GM12873 (cell line): Measurements from ENCODE around the gene C1QTNF9B.
"Not testable (repeated sequence)": the region's sequence is repeated elsewhere in the genome, so short reads cannot be mapped to it uniquely, and the experiment has no call there.

ENCODE experiments used
- CTCF ChIP-seq: IDR thresholded peaks from 2 replicates; pipeline ENCODE4 v1.5.1; 2012; ENCODE audit warnings: low read depth, mild to moderate bottlenecking, moderate library complexity, low read length, control low read depth; ENCODE audit not compliant: insufficient read depth; ENCODE audit errors: missing control alignments

The C1QTNF9B gene

GRCh38 chr13:23897452-23897919 is at the start of gene C1QTNF9B:
C1QTNF9B (minus strand) TSS chr13:23897502.
- not testable (repeated sequence) for TF ChIP-seq CTCF

GRCh38 chr13:23946900-23947299 is 49.6 kb upstream of the C1QTNF9B start:
- TF ChIP-seq CTCF = no peak

- TF ChIP-seq CTCF = no peak
Observed at GRCh38 chr13:23946067-23946466, 48.8 kb upstream of the C1QTNF9B start.

- no peak for TF ChIP-seq CTCF
Observed at GRCh38 chr13:23945612-23946011, 48.3 kb upstream of the C1QTNF9B start.

GRCh38 chr13:23941211-23941610 is 43.9 kb upstream of the C1QTNF9B start:
- TF ChIP-seq CTCF = no peak

GRCh38 chr13:23934520-23934919 is 37.2 kb upstream of the C1QTNF9B start:
- no peak for TF ChIP-seq CTCF

GRCh38 chr13:23928985-23929384 is 31.7 kb upstream of the C1QTNF9B start:
- TF ChIP-seq CTCF = no peak
